MM.1S (cell line): ENCODE data around the gene NCF2.
"Not testable (repeated sequence)": the region's sequence is repeated elsewhere in the genome, so short reads cannot be mapped to it uniquely, and the experiment has no call there.

Source experiments
- CTCF ChIP-seq: fragments of 300-600 bp; sonication (generic); IDR thresholded peaks from 2 replicates; pipeline ENCODE4 v1.5.1; 2016; ENCODE audit warnings: antibody characterized with exemption, low read length, mixed read lengths
- EZH2 ChIP-seq: fragments of 300-600 bp; sonication (generic); optimal IDR thresholded peaks from 2 replicates; pipeline ENCODE3; 2017; ENCODE audit warnings: low read depth, mild to moderate bottlenecking, antibody characterized with exemption, low read length, mixed read lengths
- EZH2phosphoT487 ChIP-seq: fragments of 300-600 bp; sonication (generic); IDR thresholded peaks from 2 replicates; pipeline ENCODE4 v1.6.1; 2018; ENCODE audit warnings: antibody characterized with exemption, low read length

- TF ChIP-seq EZH2phosphoT487, CTCF, EZH2: not testable (repeated sequence)
These were observed 22.7 kb upstream of the NCF2 start for GRCh38 chr1:183612975-183613374.
